ENCODE data around the gene DCK. TPM values are rescaled to one million over a fixed set of nuclear protein-coding genes. Genes with fewer than 3 reads are reported as not detected.
A peak's percentile ranks its signal among the peaks of the same experiment; 100 is the strongest.

DCK gene
- total and polyA plus RNA-seq, 2 experiments from 2014 or later = 16.9 to 25.1 TPM

GRCh38 chr4:70994387-70995099, 1.1 kb downstream of the DCK start:
- Histone ChIP-seq H3K27ac (ENCODE audit: low read depth) (peak overlapping the region; percentile 92; the same call in 1 of the 2 replicates), H2AFZ (peak overlapping the region; percentile 91), H3K4me2 (peak overlapping the region; percentile 84), H3K4me3 (peak overlapping the region; percentile 94), H3F3A (replicated peaks; ENCODE audit: low read depth) (no peaks in the 10 kb centered on the region; the same call in 1 of the 2 replicates), H3K9me2 (ENCODE audit: insufficient read depth) (no peaks in the 10 kb centered on the region), H4K20me1 (replicated peaks; ENCODE audit: insufficient read depth) (peaks cover 7% of the 10 kb centered on the region; the same call in 1 of the 2 replicates), H3K36me3 (ENCODE audit: insufficient read depth) (peaks cover 8% of the 10 kb centered on the region; the same call in 1 of the 2 replicates), H3K27me3 (ENCODE audit: insufficient read depth) (no peaks in the 10 kb centered on the region), H3K4me1 (ENCODE audit: insufficient read depth) (peaks cover 40% of the 10 kb centered on the region), H3K79me2 (replicated peaks; ENCODE audit: insufficient read depth) (peaks cover 55% of the 10 kb centered on the region)
- H3K36me3 Mint-ChIP-seq (ENCODE audit: low read depth) = peaks cover 39% of the 10 kb centered on the region
- no peak for ATAC-seq
- peaks cover 15% of the 10 kb centered on the region for H3K9me3 Mint-ChIP-seq
- peak overlapping the region; percentile 88; the same call in 1 of the 2 replicates for H3K27ac Mint-ChIP-seq
- H3K27me3 Mint-ChIP-seq (ENCODE audit: insufficient read depth, low read depth, poor library complexity) = peaks cover 3% of the 10 kb centered on the region
- H3K4me1 Mint-ChIP-seq = peaks cover 43% of the 10 kb centered on the region
- no peak for TF ChIP-seq REST (IDR thresholded peaks at IDR 0.05; ENCODE audit: unreplicated experiment)
- no peak for DNase-seq (ENCODE audit: low spot score)
- H3K4me3 Mint-ChIP-seq = peak overlapping the region; percentile 83

- H3K4me1 Mint-ChIP-seq = peaks cover 43% of the 10 kb centered on the region
- Histone ChIP-seq H3K36me3 (ENCODE audit: insufficient read depth) (peaks cover 14% of the 10 kb centered on the region; the same call in 1 of the 2 replicates), H3K27ac (ENCODE audit: low read depth) (no peak overlapping the region), H3K9me2 (ENCODE audit: insufficient read depth) (no peaks in the 10 kb centered on the region), H3K79me2 (replicated peaks; ENCODE audit: insufficient read depth) (peaks cover 69% of the 10 kb centered on the region), H3K27me3 (ENCODE audit: insufficient read depth) (no peaks in the 10 kb centered on the region), H3K4me3 (peak overlapping the region; percentile 94; the same call in 1 of the 2 replicates), H2AFZ (no peak overlapping the region), H3F3A (replicated peaks; ENCODE audit: low read depth) (no peaks in the 10 kb centered on the region; the same call in 1 of the 2 replicates), H4K20me1 (replicated peaks; ENCODE audit: insufficient read depth) (peaks cover 9% of the 10 kb centered on the region; the same call in 1 of the 2 replicates), H3K4me2 (peak overlapping the region; percentile 84), H3K4me1 (ENCODE audit: insufficient read depth) (peaks cover 40% of the 10 kb centered on the region)
- peaks cover 29% of the 10 kb centered on the region for H3K9me3 Mint-ChIP-seq
- peaks cover 3% of the 10 kb centered on the region for H3K27me3 Mint-ChIP-seq (ENCODE audit: insufficient read depth, low read depth, poor library complexity)
- H3K27ac Mint-ChIP-seq = no peak overlapping the region
- ATAC-seq (no peak), DNase-seq (ENCODE audit: low spot score) (no peak)
- H3K36me3 Mint-ChIP-seq (ENCODE audit: low read depth) = peaks cover 54% of the 10 kb centered on the region
- peak overlapping the region; percentile 45; the same call in 2 of the 3 replicates for H3K4me3 Mint-ChIP-seq
- TF ChIP-seq ZNF114 (CRISPR knock-in tag; IDR thresholded peaks at IDR 0.05) = no peak
- no peak for TF ChIP-seq CTCF (conservative IDR thresholded peaks at IDR 0.05; ENCODE audit: low read depth in 2 of 2)
- TF ChIP-seq REST (IDR thresholded peaks at IDR 0.05; ENCODE audit: unreplicated experiment) = no peak
These were observed 2.5 kb downstream of the DCK start for GRCh38 chr4:70996018-70996360.
